Stomach (tissue), 19 donors: Measurements from ENCODE around the gene CA7. TPM values are rescaled to one million over a fixed set of nuclear protein-coding genes. Genes with fewer than 3 reads are reported as not detected.

Experiments used
- DNase-seq, 2 donors: peaks; one replicate each; pipeline versions ENCODE4 v3.0.0 to v3.0.0-alpha.2; 2013 to 2019
- H3K27ac ChIP-seq, 5 donors: fragments of 200-600 bp in 4 of 5; sonication (generic) in 4 of 5; one replicate each; pipeline ENCODE4 v1.5.1; 2013 to 2019; ENCODE audit warnings: mild to moderate bottlenecking in 1 of 5, moderate library complexity in 1 of 5
- H3K27me3 ChIP-seq, 3 donors: fragments of 200-600 bp; sonication (generic); one replicate each; pipeline ENCODE4 v1.5.1; 2017 to 2019; ENCODE audit warnings: mixed run types in 1 of 3
- H3K36me3 ChIP-seq, 4 donors: fragments of 200-600 bp; sonication (generic); 1 replicate in 3 of 4; 2 replicates in 1 of 4; pipeline ENCODE4 v1.5.1; 2016 to 2019
- H3K4me1 ChIP-seq, 4 donors: fragments of 200-600 bp; sonication (generic); one replicate each; pipeline ENCODE4 v1.5.1; 2016 to 2019
- H3K4me3 ChIP-seq, 4 donors: fragments of 200-600 bp; sonication (generic) in 3 of 4; one replicate each; pipeline ENCODE4 v1.5.1; 2016 to 2019; ENCODE audit warnings: mild to moderate bottlenecking in 1 of 4
- H3K9me3 ChIP-seq, 4 donors: fragments of 200-600 bp; sonication (generic); one replicate each; pipeline ENCODE4 v1.5.1; 2016 to 2019
- CTCF ChIP-seq, 7 experiments: fragments of 450-650 bp in 4 of 7; fragments of 200-600 bp in 3 of 7; sonication (generic) in 3 of 7; IDR thresholded peaks; one replicate each; pipeline ENCODE4 v1.5.1; 2016 to 2019; ENCODE audit warnings: antibody characterized with exemption in 7 of 7, control low read depth in 2 of 7, mild to moderate bottlenecking in 1 of 7
- EP300 ChIP-seq: sonication (generic); formaldehyde crosslinking; IDR thresholded peaks from one replicate; pipeline ENCODE4 v1.6.1; 2017; ENCODE audit warnings: antibody characterized with exemption
- POLR2A ChIP-seq, 4 donors: fragments of 450-650 bp; IDR thresholded peaks; one replicate each; pipeline ENCODE4 v1.6.1; 2016; ENCODE audit warnings: antibody characterized with exemption in 4 of 4, control low read depth in 2 of 4, mild to moderate bottlenecking in 1 of 4, moderate library complexity in 1 of 4
- POLR2AphosphoS5 ChIP-seq, 3 donors: sonication (generic); formaldehyde crosslinking; IDR thresholded peaks; one replicate each; pipeline ENCODE4 v1.6.1; 2016; ENCODE audit warnings: antibody characterized with exemption in 3 of 3
- WGBS, 5 donors: extraction: QIAGEN DNeasy Blood & Tissue Kit in 3 of 5; methylation state at CpG; one replicate each; pipeline versions ENCODE4 v1.1.5 to v1.1.7; 2013 to 2018; 5-methylcytosine and 5-hydroxymethylcytosine counted together
- intact Hi-C: fragments of 100-400 bp; cut with DNase I; formaldehyde crosslinking; loops from one replicate; pipeline ENCODE4 v1.15.1; 2023; ENCODE audit warnings: low total_unique reads
- long read RNA-seq, 10 donors: transcript quantifications; one replicate each; lab custom pipeline, GENCODE V29; 2026
- polyA plus RNA-seq, 3 donors: library from polyadenylated mRNA; stranded (reverse); fragments of 200-250 nt; gene quantifications; one replicate each; pipeline ENCODE4 v1.2.3, GENCODE V29; 2013
- total RNA-seq, 5 donors: library from RNA; depleted of rRNA; stranded (reverse); fragments of >200 nt; gene quantifications; one replicate each; pipeline versions ENCODE4 v1.1.0 to v1.2.3, GENCODE V29; 2014 to 2016
- donor health status: healthy with polysubstance abuse.
- donor health status: Bipolar disorder and iron deficiency.
- donor health status: healthy.

CA7 gene
- total RNA-seq (10 to 100 TPM in 1 of 5 donors, under 1 TPM in 1, not detected in 3; 0.55 to 27.8 TPM), polyA plus RNA-seq (under 1 TPM in 1 of 3 donors, not detected in 2; 0.10 TPM)
- long read RNA-seq, donor 1, result 0 reads
- long read RNA-seq, donor 2, partial matches to known transcripts, result 0 of 1 reads
- long read RNA-seq, donor 2, other reads (novel, unspliced or antisense), result 0 of 1 reads
- long read RNA-seq, donor 3, result 0 reads
- long read RNA-seq, donor 4, result 0 reads
- long read RNA-seq, donor 5, result 0 reads
- long read RNA-seq, donor 6, result 0 reads
- long read RNA-seq, donor 7, result 0 reads
- long read RNA-seq, donor 8, result 0 reads
- long read RNA-seq, donor 9, result 0 reads
- long read RNA-seq, donor 10, partial matches to known transcripts, result 0 of 1 reads
- long read RNA-seq, donor 10, other reads (novel, unspliced or antisense), result 0 of 1 reads

- intact Hi-C loops, result no loop called here
- Histone ChIP-seq H3K9me3 (no peaks in the 10 kb centered on the region), H3K4me3 (peak within 1 kb of the TSS; percentile 40 to 65 (median 48)), H3K27me3 (peaks cover 5 to 61% (median 36%) of the 10 kb centered on the region in 3 donors), H3K27ac (no peak within 1 kb of the TSS), H3K36me3 (no peaks in the 10 kb centered on the region), H3K4me1 (peaks cover 14 to 20% (median 16%) of the 10 kb centered on the region in 4 donors)
- WGBS, 5 donors, result 1 to 3% (median 2%) methylated on average over 21 to 79 of the region's 79 CpGs
- DNase-seq, result peak in 1 of 2 donors; percentile 26
- no peak for TF ChIP-seq EP300
- no peak for TF ChIP-seq CTCF (IDR thresholded peaks at IDR 0.05)
- TF ChIP-seq POLR2AphosphoS5 (IDR thresholded peaks at IDR 0.05), result no peak
- no peak for TF ChIP-seq POLR2A (IDR thresholded peaks at IDR 0.05)
These were observed at the start of gene CA7 for GRCh38 chr16:66844342-66845079. CA7 (plus strand) TSS chr16:66844414; CDS start chr16:66844488, 74 bp downstream.

GRCh38 chr16:66798161-66798560, 46.1 kb upstream of the CA7 start:
- 82 to 90% (median 83%) methylated on average over 2 of the region's 2 CpGs for WGBS, 5 donors
- intact Hi-C loops, result no loop called here
- TF ChIP-seq POLR2A (IDR thresholded peaks at IDR 0.05) (no peak), POLR2AphosphoS5 (IDR thresholded peaks at IDR 0.05) (no peak)
- no peak for DNase-seq
- no peaks in the 10 kb centered on the region for H3K9me3 ChIP-seq
- H3K36me3 ChIP-seq, result peaks cover 0 to 24% (median 24%) of the 10 kb centered on the region in 4 donors
- H3K27ac ChIP-seq, result no peak overlapping the region
- no peak overlapping the region for H3K4me3 ChIP-seq
- no peaks in the 10 kb centered on the region for H3K4me1 ChIP-seq
- no peaks in the 10 kb centered on the region for H3K27me3 ChIP-seq

GRCh38 chr16:66800856-66801255, 43.4 kb upstream of the CA7 start:
- Histone ChIP-seq H3K27me3 (no peaks in the 10 kb centered on the region), H3K36me3 (peaks cover 20 to 51% (median 50%) of the 10 kb centered on the region in 4 donors), H3K27ac (no peak overlapping the region), H3K4me3 (no peak overlapping the region), H3K9me3 (no peaks in the 10 kb centered on the region), H3K4me1 (no peaks in the 10 kb centered on the region)
- no peak for DNase-seq
- 93 to 100% (median 94%) methylated on average over 1 to 19 of the region's 19 CpGs for WGBS, 5 donors
- intact Hi-C loops, result no loop called here
- TF ChIP-seq POLR2A (IDR thresholded peaks at IDR 0.05) (no peak), POLR2AphosphoS5 (IDR thresholded peaks at IDR 0.05) (no peak), CTCF (IDR thresholded peaks at IDR 0.05) (no peak), EP300 (no peak)

GRCh38 chr16:66801320-66802105, 42.7 kb upstream of the CA7 start, which contains the start of gene TERB1:
TERB1 (minus strand) TSS chr16:66801584; CDS start chr16:66796798, 4,786 bp downstream.
- no peaks in the 10 kb centered on the region for H3K27me3 ChIP-seq
- no peak within 1 kb of the TSS for H3K27ac ChIP-seq
- no peaks in the 10 kb centered on the region for H3K4me1 ChIP-seq
- no peak for DNase-seq
- 89 to 94% (median 91%) methylated on average over 45 to 56 of the region's 56 CpGs for WGBS, 5 donors
- TF ChIP-seq POLR2A (IDR thresholded peaks at IDR 0.05) (no peak), POLR2AphosphoS5 (IDR thresholded peaks at IDR 0.05) (no peak), EP300 (no peak), CTCF (IDR thresholded peaks at IDR 0.05) (no peak)
- peaks cover 20 to 58% (median 57%) of the 10 kb centered on the region in 4 donors for H3K36me3 ChIP-seq
- no peak within 1 kb of the TSS for H3K4me3 ChIP-seq
- intact Hi-C loops, result no loop called here
- no peaks in the 10 kb centered on the region for H3K9me3 ChIP-seq
